Measurements from ENCODE around the gene CRYBB2. TPM values are rescaled to one million over a fixed set of nuclear protein-coding genes. Genes with fewer than 3 reads are reported as not detected.
"Not testable (repeated sequence)": the region's sequence is repeated elsewhere in the genome, so short reads cannot be mapped to it uniquely, and the experiment has no call there.

CRYBB2 gene
- total RNA-seq, 4 donors from 2014 or later = 1.5 TPM; not detected in 3

GRCh38 chr22:25273928-25274327 is 54.5 kb downstream of the CRYBB2 start:
- H3K4me3 ChIP-seq (ENCODE audit: low read depth, poor library complexity, severe bottlenecking); intact Hi-C loops (cut with DNase I; ENCODE audit: low total_unique reads); DNase-seq (ENCODE audit: low spot score in 2 of 2): not testable (repeated sequence)
- WGBS, 2 donors = 75 to 89% methylated on average over 3 of the region's 3 CpGs

- 79 to 80% methylated on average over 2 of the region's 2 CpGs for WGBS, 2 donors
- DNase-seq (ENCODE audit: low spot score in 2 of 2); H3K4me3 ChIP-seq (ENCODE audit: low read depth, poor library complexity, severe bottlenecking); intact Hi-C loops (cut with DNase I; ENCODE audit: low total_unique reads): not testable (repeated sequence)
Measured at GRCh38 chr22:25280118-25280517, 60.7 kb downstream of the CRYBB2 start.

Other genes with a start within 250 kb of the CRYBB2 start
- gene CRYBB3, start 19.8 kb upstream of the CRYBB2 start, total RNA-seq = under 1 TPM in 1 of 4 donors, not detected in 3; 0.65 TPM

Data from lower leg skin (tissue), 4 donors.